ENCODE results near the gene FOXP1.
"Not testable (repeated sequence)": the region's sequence is repeated elsewhere in the genome, so short reads cannot be mapped to it uniquely, and the experiment has no call there.

The FOXP1 gene

DNA sequence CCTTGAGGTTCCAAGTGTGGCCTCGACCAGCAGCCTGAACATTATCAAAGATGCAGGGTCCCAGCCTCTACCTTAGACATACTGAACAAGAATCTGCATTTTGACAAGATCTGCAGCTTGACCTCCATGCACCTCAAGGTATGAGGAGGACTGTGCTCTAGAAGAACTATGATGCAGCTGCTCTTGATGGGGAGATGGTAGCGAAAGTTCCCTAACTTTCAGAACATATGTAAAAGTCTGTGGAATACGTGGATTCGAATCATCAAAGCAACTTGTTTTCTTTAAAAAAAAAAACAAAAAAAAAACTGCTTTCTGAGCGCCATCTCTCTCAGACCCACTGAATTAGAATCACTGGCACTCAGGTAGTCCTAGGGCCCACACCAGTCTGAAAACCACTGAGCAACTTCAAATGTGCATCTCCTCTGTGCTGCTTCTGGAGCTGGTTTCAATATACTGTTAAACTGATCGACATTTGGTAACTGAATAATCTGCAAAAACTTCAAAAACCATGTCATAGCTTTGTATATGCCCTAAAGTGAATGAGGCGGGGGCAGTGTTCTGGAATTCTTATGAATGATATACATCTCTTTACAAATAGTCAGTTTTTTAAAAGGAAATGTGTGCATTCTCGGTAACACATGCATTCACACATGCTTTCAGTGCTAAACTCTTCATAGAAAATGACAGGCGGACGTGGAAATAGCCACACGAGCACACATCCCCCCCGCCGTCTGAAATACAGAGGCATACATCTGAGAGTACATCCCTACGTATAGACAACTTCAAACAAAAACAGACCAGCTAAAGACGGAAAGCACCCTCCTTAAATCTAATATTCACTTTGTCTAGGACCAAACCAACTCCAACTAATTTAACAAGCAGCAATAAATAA is 128.8 kb downstream of the FOXP1 start:
- in situ Hi-C loops (cut with MboI; ENCODE audit: low sequenced_read_pairs) = no loop called here

DNA sequence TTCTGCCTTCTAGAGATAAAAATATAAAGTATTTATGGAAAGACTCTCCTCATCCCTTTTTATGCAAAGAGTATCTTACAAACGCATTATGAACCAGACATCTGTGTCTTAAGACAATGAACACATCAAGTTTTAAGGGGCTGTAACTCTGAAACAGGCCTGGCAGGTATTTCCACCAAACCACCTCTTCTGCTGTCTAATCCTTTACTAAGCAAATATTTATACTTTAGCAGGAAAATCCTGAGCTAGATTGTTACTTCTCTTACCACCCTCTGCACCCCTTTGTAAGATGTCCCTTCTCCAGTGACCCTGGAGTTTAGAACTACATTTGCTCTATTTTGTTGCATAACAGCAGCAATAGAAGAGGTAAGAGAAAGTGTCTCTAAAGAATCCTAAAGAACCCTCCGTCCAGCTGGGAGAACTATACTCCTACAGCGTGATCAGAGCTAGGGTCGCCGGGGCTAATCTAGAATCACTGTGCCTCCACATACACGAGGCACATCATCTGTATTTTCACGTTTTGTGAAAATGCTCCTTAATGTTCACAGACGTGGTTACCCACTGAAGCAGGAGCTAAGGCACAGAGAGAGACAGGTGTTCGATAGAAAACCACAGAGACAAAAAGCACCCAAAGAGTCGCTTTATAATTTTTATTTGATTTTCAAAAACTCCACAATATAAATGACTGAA is 129.6 kb downstream of the FOXP1 start:
- in situ Hi-C loops (cut with MboI; ENCODE audit: low sequenced_read_pairs) = no loop called here

DNA sequence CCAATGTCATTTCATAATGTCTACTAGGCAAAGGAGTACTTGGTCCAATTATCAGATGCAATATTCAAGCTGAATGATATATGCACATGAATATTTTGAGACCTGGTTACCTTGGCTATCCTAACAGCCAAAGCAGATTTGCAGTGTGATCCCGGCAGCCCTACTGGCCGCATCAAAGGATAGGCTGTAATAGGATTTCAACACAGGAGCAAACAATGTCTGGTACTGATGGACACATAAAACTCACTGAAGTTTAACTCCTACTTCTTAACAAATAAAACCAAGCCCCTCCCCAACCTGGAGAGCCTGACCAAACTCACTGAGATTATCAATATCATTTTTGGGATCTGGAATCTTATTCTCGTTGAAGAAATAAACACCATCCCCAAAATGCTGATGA is 130.2 kb downstream of the FOXP1 start:
- in situ Hi-C loops (cut with MboI; ENCODE audit: low sequenced_read_pairs) = no loop called here

DNA sequence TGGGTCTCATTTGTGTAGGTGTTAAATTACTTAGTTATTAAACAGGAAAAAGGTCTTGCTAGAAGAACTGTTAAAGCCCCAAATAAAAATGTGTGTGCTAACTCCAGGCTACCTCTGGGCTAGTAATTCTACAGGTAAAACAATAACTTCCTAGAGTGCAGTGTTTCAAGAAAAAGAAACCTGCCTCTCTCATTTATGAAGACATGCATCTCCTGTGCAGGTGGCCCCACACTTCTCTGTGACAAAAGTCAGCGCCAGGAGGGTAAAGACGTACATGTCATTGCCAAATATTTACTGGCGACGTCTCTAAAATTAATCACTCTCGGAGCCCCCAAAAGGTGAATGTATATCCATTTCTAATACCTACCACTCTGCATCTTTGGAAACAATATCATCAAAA is 131.7 kb downstream of the FOXP1 start:
- in situ Hi-C loops (cut with MboI; ENCODE audit: low sequenced_read_pairs) = no loop called here

DNA sequence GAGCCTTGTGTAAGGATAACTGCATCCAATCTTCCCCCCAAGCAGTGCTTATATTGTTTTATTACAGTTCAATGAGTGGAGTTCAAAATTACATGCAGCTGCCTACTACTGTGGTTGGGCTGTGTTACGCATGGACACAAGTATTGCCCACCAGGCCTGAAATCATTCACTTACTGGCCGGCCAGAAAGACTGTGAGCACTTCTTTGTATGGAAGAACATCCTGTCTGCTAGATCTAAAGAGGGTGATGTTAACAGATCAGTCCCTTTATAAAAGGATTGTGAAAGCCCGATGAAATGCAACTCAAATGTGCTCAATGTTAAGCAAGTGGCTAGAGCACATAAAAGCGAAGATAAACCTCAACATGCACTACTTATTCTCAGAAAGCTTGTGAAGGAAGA is 132.5 kb downstream of the FOXP1 start:
- in situ Hi-C loops (cut with MboI; ENCODE audit: low sequenced_read_pairs) = no loop called here

DNA sequence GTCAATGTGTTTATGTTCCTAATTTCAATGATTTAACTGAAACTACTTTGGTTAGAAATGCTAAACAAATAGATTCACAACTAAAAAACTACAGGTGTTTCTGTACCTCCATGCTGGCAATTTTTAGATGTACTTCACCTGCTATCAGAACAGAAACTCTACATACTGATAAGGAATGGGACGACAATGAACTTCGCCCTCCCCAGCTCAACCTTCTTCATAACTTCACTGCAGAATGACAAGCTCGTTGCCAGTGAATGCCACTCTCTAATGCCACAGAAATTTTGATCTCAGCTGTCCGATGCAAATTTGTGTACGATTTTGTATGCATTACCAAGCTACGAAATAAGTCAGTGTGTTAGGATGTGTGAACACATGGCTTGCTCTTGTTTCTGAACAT is 133.4 kb downstream of the FOXP1 start:
- in situ Hi-C loops (cut with MboI; ENCODE audit: low sequenced_read_pairs) = no loop called here

DNA sequence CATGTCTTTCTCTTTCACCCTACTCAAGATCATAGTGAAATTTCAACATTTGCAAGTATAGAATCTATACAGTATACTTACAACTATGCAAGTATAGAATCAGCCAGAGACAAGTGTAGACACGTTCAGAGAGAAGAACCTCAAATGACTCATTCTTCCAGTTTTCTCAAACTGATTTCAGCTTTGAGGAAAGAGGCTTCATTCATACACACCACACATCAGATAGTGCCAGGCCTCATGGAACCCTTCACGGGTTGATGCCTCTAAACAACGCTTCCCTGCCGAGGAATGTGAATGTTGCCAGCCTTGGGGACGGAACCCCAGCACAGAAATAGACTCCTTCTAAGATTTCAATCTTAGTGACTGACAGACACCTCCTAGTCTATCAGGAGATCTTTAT is 135.7 kb downstream of the FOXP1 start:
- in situ Hi-C loops (cut with MboI; ENCODE audit: low sequenced_read_pairs) = no loop called here

DNA sequence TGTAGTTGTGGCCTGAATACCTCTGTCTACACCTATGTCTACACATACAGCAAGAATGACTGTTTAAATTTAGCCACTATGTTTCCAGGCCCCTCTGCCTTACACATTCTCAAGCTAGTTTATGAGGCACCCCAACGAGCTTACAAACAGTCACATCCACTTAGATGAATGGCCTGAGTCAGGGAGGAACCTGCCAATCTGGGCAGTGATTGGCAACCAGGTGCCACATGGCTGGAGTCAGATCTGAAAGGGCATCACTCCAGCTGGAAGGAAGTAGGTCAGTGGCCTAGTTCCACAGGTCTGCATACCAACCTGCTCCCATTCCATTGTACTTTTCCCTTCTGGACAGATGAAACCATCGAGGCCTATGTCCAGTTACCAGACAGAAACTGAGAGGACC is 136.3 kb downstream of the FOXP1 start:
- in situ Hi-C loops (cut with MboI; ENCODE audit: low sequenced_read_pairs) = no loop called here

DNA sequence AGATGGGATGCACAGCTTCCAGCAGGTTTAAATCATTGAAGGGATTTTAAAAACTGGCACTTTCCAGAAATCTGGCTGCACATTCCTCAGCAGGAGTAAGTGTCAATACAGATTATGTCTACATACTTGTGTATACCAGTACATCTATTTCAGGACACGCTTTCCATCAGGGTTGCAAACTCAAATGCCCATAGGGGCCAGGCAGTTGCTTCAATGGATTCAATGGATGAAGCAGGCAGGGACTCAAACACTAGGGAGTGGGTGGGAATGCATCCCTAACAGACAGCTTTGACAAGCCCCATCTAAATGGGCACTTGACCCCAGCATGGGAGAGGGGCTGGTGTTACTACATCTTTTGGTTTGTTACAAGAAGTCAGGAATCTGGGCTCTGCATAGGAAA is 136.8 kb downstream of the FOXP1 start:
- in situ Hi-C loops (cut with MboI; ENCODE audit: low sequenced_read_pairs) = no loop called here

DNA sequence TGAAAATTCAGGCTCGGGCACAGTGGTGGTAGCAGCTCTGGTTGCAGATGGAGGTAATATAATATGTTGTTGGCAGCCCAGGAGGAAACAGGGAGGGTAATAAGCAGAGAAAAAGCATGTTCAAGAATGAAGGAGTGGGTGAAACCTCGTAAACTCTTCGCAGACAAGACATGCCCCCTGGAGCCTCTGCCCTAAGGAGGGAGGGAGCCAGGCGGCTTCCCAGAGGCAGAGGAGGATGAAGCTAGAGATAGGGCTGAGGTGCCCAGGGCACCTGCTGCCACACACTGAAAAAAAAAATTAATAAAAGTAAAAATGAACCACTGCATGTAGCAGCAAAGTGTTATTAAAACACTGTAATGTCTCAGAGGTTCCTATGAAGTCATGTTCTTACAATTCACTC is 137.3 kb downstream of the FOXP1 start:
- in situ Hi-C loops (cut with MboI; ENCODE audit: low sequenced_read_pairs) = no loop called here

DNA sequence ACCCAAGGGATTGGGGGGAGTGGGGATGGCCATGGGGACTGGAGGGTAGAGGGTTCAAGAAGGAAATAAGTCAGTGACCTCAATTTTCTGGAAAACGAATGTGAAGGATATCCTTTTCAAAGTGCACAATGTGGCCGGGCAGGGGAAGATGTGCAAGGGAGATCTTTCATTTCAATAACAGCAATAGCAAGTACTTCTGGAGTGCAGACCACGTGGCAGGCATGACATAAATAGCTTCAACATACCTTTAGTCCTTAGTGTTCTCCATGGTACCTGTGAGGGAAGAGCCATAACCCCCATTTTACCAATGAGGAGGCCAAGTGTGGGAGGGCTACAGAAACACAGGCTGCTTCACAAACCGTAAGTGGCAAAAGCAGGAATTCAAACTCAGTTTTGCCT is 138.7 kb downstream of the FOXP1 start:
- in situ Hi-C loops (cut with MboI; ENCODE audit: low sequenced_read_pairs) = no loop called here

DNA sequence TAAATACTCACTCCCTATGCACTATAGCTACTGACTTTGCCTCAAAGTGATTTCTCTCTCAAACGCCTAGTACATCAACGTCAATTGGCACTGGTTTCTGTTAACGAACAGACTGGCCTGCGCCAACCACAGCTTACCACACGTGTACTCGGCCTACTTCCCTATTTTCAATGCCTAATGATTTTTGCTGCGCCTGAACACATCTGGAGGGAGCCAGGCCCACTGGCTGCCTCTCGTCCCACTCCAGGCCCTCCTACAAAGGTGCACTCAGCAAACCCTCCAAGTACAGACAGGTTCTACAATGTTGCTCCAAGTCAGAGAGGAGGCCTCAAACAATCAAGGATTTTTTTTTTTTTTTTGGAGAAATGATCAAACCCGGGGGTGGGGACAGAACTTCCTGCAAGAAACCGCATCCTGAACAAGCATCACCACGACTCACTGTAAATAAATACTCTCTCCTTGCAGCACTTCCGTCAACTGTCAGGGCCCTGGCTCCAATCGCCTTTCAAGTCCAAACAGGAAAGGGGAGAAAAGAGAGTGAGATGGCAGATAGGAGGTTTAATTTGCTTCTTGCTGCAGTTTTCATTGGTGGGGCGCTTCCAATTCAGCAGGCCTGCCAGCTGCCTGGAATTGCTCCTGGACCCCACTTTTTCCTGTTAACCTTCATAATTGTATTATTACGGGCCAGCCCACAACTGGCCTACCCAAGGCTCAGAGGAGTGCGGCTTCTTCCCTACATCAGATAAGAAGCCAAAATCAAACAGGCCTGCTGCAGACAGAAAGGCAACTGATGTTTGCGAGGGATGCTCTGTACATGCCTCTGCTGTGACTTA is 139.3 kb downstream of the FOXP1 start:
- in situ Hi-C loops (cut with MboI; ENCODE audit: low sequenced_read_pairs) = no loop called here

DNA sequence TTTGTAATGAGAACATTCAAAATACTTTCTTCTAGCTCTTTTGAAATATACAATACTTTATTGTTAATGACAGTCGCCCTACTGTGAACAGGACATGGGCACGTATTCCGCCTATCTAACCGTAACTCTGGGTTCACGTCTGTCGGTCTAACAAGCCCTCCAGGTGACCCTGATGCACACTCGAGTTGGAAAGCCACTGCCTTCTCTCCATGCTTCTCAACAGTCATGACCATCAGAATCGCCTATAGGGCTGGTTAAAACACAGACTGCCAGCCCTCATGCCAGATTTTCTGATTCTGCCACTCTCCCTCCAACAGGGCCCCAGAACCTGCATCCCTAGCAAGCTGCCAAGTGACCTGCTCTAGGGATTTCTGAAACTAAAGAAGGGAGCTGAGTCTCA is 140.2 kb downstream of the FOXP1 start:
- in situ Hi-C loops (cut with MboI; ENCODE audit: low sequenced_read_pairs) = no loop called here

DNA sequence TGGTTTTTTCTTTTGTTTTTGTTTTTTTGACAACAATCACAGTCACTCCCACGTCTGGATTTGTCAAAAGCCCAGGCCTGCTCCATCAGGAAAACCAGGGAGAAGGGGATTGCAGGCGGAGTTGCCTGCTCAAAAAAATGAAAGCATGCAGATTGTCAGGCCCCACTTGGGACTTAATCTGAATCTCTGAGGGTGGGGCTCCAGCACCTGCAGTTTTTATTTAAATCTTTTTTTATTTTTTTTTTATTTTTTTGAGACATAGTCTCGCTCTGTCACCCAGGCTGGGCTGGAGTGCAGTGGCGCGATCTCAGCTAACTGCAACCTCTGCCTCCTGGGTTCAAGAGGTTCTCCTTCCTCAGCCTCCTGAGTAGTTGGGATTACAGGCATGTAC is 140.9 kb downstream of the FOXP1 start:
- in situ Hi-C loops (cut with MboI; ENCODE audit: low sequenced_read_pairs) = no loop called here

DNA sequence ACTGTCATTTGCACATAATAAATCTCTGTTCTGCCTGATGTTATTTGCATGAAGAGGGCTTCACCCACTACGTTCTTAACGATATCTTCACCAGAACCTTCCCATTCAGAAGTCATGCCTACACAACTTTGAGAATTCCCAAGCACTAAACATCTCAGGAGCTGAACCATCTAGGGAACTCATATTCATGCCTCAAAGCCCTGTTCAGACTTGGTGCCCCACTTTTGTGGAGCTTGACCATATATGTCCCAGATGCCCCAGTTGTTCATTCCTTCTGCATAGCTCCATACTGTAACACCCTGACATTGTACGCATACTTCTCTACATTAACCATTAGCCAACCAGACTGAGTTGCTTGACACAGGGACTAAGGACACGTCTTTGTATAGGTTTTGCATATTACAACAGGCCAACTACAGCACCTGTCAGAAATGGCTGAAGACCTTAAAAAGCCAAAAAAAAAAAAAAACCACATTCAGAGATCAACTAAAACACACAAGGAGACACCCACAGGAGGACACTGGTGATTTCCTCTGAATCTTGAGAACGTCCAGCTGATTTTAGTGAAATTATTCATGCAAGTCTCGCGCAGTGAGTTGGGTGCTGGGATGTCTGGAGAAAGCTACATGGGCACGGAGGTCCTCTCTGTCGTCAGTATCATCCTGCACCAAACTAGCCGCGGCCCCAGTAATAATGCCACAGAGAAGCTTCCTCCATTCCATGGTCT is 141.4 kb downstream of the FOXP1 start:
- in situ Hi-C loops (cut with MboI; ENCODE audit: low sequenced_read_pairs) = no loop called here

DNA sequence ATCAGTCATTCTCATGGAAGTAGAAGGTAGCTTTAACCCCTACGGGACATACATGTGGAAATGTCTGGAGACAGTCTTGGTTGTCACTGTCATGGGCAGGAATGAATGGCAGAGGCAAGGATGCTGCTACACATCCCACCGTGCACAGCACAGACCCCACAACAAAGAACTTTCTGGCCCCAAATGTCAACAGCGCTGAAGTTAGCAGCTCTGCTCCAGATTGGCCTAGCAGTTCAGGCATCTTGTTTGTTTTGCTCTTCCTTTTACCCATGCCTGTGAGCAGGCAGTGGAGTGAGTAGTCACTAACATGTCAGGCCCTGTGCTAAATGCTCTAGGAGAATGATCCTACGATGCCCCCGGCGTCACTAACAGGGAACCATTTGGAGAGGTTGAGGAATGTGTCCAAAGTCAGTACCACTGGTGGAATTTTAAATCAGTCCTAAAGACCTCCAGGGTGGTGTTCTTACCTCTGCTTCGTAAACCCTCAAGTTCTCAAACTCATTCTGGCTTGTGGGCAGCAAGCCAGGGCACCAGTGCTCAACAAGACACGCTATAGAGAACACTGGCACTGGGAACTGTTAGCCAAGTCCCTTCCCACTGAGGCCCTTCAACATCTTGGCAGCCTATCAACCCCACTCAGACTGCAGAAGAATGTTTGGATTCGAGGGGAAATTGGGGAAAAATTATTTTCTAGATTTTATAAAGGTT is 142.2 kb downstream of the FOXP1 start:
- in situ Hi-C loops (cut with MboI; ENCODE audit: low sequenced_read_pairs) = no loop called here

DNA sequence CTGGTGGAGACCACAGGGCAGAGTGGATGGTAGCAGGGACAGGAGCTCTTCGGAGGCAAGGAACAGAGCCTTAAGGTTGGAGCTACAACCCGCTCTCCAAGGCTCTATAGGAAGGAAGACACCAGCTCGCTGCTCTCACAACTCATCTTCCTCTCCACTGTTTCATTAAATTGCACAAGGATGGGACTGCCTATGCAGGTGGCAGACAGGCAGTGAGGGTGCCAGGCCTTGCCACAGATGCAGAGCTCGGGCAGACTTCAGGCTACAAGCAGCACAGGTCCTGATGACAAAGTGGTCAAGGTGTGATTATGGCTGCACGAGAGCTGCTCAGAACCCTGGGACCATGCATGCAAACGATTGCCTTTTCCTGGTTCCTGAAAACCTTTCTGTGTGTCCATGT is 144.6 kb downstream of the FOXP1 start:
- in situ Hi-C loops (cut with MboI; ENCODE audit: low sequenced_read_pairs) = no loop called here

DNA sequence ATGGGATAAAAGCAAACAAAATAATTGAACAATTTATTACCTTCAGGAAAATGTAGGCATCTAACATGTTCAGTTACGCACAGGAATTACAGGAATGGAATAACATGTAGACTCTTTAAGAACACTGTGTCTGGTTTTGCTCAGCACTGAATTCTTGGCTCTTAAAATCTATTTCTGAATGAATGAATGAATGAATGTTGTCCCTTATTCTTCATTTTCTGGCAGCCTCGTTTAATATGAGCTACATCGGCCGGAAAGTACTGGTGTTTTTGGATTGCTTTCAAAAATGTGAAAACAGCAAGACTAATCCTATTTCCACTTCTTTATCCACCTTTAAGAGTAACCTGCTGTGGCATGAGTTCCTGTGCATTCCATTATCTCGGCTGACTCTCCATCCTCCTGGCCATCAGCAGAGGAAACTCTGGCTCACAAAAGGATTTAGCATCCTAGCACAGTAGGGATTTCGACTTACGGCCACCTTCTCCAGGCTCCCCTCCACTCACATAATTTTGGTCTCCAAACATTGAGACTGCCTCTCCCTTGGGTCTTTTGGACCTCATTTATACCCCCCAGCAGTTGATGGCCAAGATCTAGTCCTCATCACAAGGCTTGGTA is 145.3 kb downstream of the FOXP1 start:
- in situ Hi-C loops (cut with MboI; ENCODE audit: low sequenced_read_pairs) = no loop called here

DNA sequence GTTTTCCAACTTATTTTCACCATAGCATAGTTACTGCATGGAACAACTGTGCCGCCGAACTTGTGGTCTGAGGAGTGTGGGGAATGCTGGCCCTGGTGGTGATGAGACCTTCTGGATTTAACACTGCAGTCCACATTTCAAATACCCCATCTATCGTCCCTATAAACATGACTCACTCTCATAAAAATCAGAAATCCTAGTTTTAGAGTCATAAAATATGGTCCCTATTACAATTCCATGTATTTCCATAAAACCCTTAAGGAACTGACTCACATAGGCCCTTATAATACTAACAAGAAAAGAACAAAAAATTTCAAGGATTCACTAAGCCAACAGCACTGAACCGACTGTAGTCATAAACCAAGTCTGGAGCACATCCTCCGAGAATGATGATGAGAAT is 147.2 kb downstream of the FOXP1 start:
- in situ Hi-C loops (cut with MboI; ENCODE audit: low sequenced_read_pairs) = no loop called here

DNA sequence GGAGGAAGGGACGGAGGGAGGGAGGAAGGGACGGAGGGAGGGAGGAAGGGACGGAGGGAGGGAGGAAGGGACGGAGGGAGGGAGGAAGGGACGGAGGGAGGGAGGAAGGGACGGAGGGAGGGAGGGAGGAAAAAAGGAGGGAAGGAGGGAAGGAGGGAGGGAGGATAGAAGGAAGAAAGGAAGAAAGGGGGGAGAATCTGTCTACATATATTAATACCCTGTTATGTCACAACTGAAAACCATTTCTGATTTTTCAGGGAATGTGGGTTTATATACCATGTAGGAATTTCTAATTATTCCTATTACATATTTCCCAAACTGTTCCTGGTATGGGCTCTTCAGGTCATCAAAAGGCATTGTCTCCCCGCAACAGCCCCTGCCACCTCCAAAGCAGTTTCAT is 147.7 kb downstream of the FOXP1 start:
- in situ Hi-C loops (cut with MboI; ENCODE audit: low sequenced_read_pairs) = not testable (repeated sequence)
